Transverse colon (tissue), 4 donors: ENCODE measurements around the gene GAB3.

ENCODE experiments used
- CTCF ChIP-seq, 5 experiments: fragments of 200-600 bp in 3 of 5; fragments of 450-650 bp in 2 of 5; sonication (generic) in 3 of 5; IDR thresholded peaks; 1 replicate in 2 of 5; 2 replicates in 3 of 5; pipeline ENCODE4 v1.5.1; 2016 to 2017; ENCODE audit warnings: antibody characterized with exemption in 5 of 5, inconsistent platforms in 3 of 5, mild to moderate bottlenecking in 2 of 5, moderate library complexity in 1 of 5
- EP300 ChIP-seq: sonication (generic); formaldehyde crosslinking; IDR thresholded peaks from one replicate; pipeline ENCODE4 v1.6.1; 2017; ENCODE audit warnings: antibody characterized with exemption, low read depth
- POLR2A ChIP-seq: fragments of 450-650 bp; IDR thresholded peaks from one replicate; pipeline ENCODE4 v1.6.1; 2016; ENCODE audit warnings: antibody characterized with exemption, mild to moderate bottlenecking, moderate library complexity
- POLR2AphosphoS5 ChIP-seq, 3 donors: sonication (generic); formaldehyde crosslinking; IDR thresholded peaks; one replicate each; pipeline ENCODE4 v1.6.1; 2016; ENCODE audit warnings: antibody characterized with exemption in 3 of 3

- TF ChIP-seq POLR2A (no peak), CTCF (IDR thresholded peaks at IDR 0.05) (no peak), EP300 (no peak), POLR2AphosphoS5 (IDR thresholded peaks at IDR 0.05) (no peak)
Observed at GRCh38 chrX:154780968-154781367, 30.1 kb upstream of the GAB3 start.
